ENCODE data around the gene ZNF692.

- TF ChIP-seq POLR2A (IDR thresholded peaks at IDR 0.05) (no peak), CTCF (IDR thresholded peaks at IDR 0.05) (peak in 5 of 6 experiments; percentile 13 to 62 (median 60))
These were observed 17.0 kb downstream of the ZNF692 start for GRCh38 chr1:248841702-248842395.

All from esophagus squamous epithelium (tissue), 4 donors.